ENCODE measurements around the gene PTPMT1.
"Not testable (repeated sequence)": the region's sequence is repeated elsewhere in the genome, so short reads cannot be mapped to it uniquely, and the experiment has no call there.

Gene PTPMT1

GRCh38 chr11:47536915-47537314, 28.5 kb upstream of the PTPMT1 start:
- no peaks in the 10 kb centered on the region for H3K27me3 ChIP-seq (ENCODE audit: insufficient read depth, insufficient read length)
- peaks cover 4% of the 10 kb centered on the region for H3K4me1 ChIP-seq (ENCODE audit: insufficient read depth, insufficient read length)
- H3K4me3 ChIP-seq (ENCODE audit: insufficient read length, low read depth): no peak overlapping the region
- peaks cover 16% of the 10 kb centered on the region for H3K36me3 ChIP-seq (ENCODE audit: insufficient read depth, insufficient read length, low read length)
- no peak for TF ChIP-seq YY1 (IDR thresholded peaks at IDR 0.05; ENCODE audit: insufficient read depth, insufficient read length)
- TF ChIP-seq SUZ12 (IDR thresholded peaks at IDR 0.05; ENCODE audit: extremely low read depth, insufficient read depth, insufficient read length): no peak
- H3K9ac ChIP-seq (ENCODE audit: insufficient read length, low read depth): no peak overlapping the region
- no peaks in the 10 kb centered on the region for H3K9me3 ChIP-seq (ENCODE audit: insufficient read depth, low read length)
- no peak for DNase-seq (ENCODE audit: low read depth, low spot score)

GRCh38 chr11:47538741-47539565, 26.4 kb upstream of the PTPMT1 start:
- Histone ChIP-seq H3K4me3 (ENCODE audit: insufficient read length, low read depth) (no peak overlapping the region), H3K9me3 (ENCODE audit: insufficient read depth, low read length) (no peaks in the 10 kb centered on the region), H3K9ac (ENCODE audit: insufficient read length, low read depth) (no peak overlapping the region), H3K4me1 (ENCODE audit: insufficient read depth, insufficient read length) (peaks cover 4% of the 10 kb centered on the region), H3K27me3 (ENCODE audit: insufficient read depth, insufficient read length) (no peaks in the 10 kb centered on the region), H3K36me3 (ENCODE audit: insufficient read depth, insufficient read length, low read length) (peaks cover 16% of the 10 kb centered on the region)
- TF ChIP-seq YY1 (IDR thresholded peaks at IDR 0.05; ENCODE audit: insufficient read depth, insufficient read length): no peak
- no peak for DNase-seq (ENCODE audit: low read depth, low spot score)

- no peaks in the 10 kb centered on the region for H3K9me3 ChIP-seq (ENCODE audit: insufficient read depth, low read length)
- DNase-seq (ENCODE audit: low read depth, low spot score): no peak
- H3K9ac ChIP-seq (ENCODE audit: insufficient read length, low read depth): no peak overlapping the region
- TF ChIP-seq YY1 (IDR thresholded peaks at IDR 0.05; ENCODE audit: insufficient read depth, insufficient read length) (no peak), ZNF274 (IDR thresholded peaks at IDR 0.05; ENCODE audit: low read depth, low read length) (no peak)
- peaks cover 4% of the 10 kb centered on the region for H3K4me1 ChIP-seq (ENCODE audit: insufficient read depth, insufficient read length)
- no peak overlapping the region for H3K4me3 ChIP-seq (ENCODE audit: insufficient read length, low read depth)
- peaks cover 15% of the 10 kb centered on the region for H3K36me3 ChIP-seq (ENCODE audit: insufficient read depth, insufficient read length, low read length)
- no peaks in the 10 kb centered on the region for H3K27me3 ChIP-seq (ENCODE audit: insufficient read depth, insufficient read length)
Measured at GRCh38 chr11:47539681-47540039, 25.7 kb upstream of the PTPMT1 start.

- no peak for TF ChIP-seq YY1 (IDR thresholded peaks at IDR 0.05; ENCODE audit: insufficient read depth, insufficient read length)
- TF ChIP-seq ZNF274 (IDR thresholded peaks at IDR 0.05; ENCODE audit: low read depth, low read length): no peak
- no peak for TF ChIP-seq SUZ12 (IDR thresholded peaks at IDR 0.05; ENCODE audit: extremely low read depth, insufficient read depth, insufficient read length)
- H3K36me3 ChIP-seq (ENCODE audit: insufficient read depth, insufficient read length, low read length): peaks cover 6% of the 10 kb centered on the region
- no peak for DNase-seq (ENCODE audit: low read depth, low spot score)
- H3K4me1 ChIP-seq (ENCODE audit: insufficient read depth, insufficient read length): peaks cover 4% of the 10 kb centered on the region
- no peak overlapping the region for H3K9ac ChIP-seq (ENCODE audit: insufficient read length, low read depth)
- H3K4me3 ChIP-seq (ENCODE audit: insufficient read length, low read depth): no peak overlapping the region
- no peaks in the 10 kb centered on the region for H3K9me3 ChIP-seq (ENCODE audit: insufficient read depth, low read length)
- H3K27me3 ChIP-seq (ENCODE audit: insufficient read depth, insufficient read length): no peaks in the 10 kb centered on the region
Measured at GRCh38 chr11:47541070-47541469, 24.3 kb upstream of the PTPMT1 start.

- Histone ChIP-seq H3K36me3 (ENCODE audit: insufficient read depth, insufficient read length, low read length) (peaks cover 28% of the 10 kb centered on the region), H3K4me1 (ENCODE audit: insufficient read depth, insufficient read length) (peaks cover 3% of the 10 kb centered on the region), H3K27me3 (ENCODE audit: insufficient read depth, insufficient read length) (no peaks in the 10 kb centered on the region), H3K4me3 (ENCODE audit: insufficient read length, low read depth) (no peak overlapping the region), H3K9me3 (ENCODE audit: insufficient read depth, low read length) (no peaks in the 10 kb centered on the region), H3K9ac (ENCODE audit: insufficient read length, low read depth) (no peak overlapping the region)
- no peak for DNase-seq (ENCODE audit: low read depth, low spot score)
- TF ChIP-seq YY1 (IDR thresholded peaks at IDR 0.05; ENCODE audit: insufficient read depth, insufficient read length) (no peak), ZNF274 (IDR thresholded peaks at IDR 0.05; ENCODE audit: low read depth, low read length) (no peak), SUZ12 (IDR thresholded peaks at IDR 0.05; ENCODE audit: extremely low read depth, insufficient read depth, insufficient read length) (no peak)
Measured at GRCh38 chr11:47545298-47545697, 20.1 kb upstream of the PTPMT1 start.

GRCh38 chr11:47546274-47546673, 19.1 kb upstream of the PTPMT1 start:
- not testable (repeated sequence) for H3K27me3 ChIP-seq (ENCODE audit: insufficient read depth, insufficient read length); H3K9me3 ChIP-seq (ENCODE audit: insufficient read depth, low read length); DNase-seq (ENCODE audit: low read depth, low spot score); H3K4me1 ChIP-seq (ENCODE audit: insufficient read depth, insufficient read length); H3K4me3 ChIP-seq (ENCODE audit: insufficient read length, low read depth); H3K9ac ChIP-seq (ENCODE audit: insufficient read length, low read depth)
- H3K36me3 ChIP-seq (ENCODE audit: insufficient read depth, insufficient read length, low read length): peaks cover 38% of the 10 kb centered on the region

- H3K4me3 ChIP-seq (ENCODE audit: insufficient read length, low read depth): no peak overlapping the region
- DNase-seq (ENCODE audit: low read depth, low spot score): no peak
Measured at GRCh38 chr11:47550288-47551047, 14.9 kb upstream of the PTPMT1 start.

More at GRCh38 chr11:47550288-47551047, 14.9 kb upstream of the PTPMT1 start:
- TF ChIP-seq ZNF274 (IDR thresholded peaks at IDR 0.05; ENCODE audit: low read depth, low read length) (no peak), YY1 (IDR thresholded peaks at IDR 0.05; ENCODE audit: insufficient read depth, insufficient read length) (no peak), SUZ12 (IDR thresholded peaks at IDR 0.05; ENCODE audit: extremely low read depth, insufficient read depth, insufficient read length) (no peak)
- Histone ChIP-seq H3K9ac (ENCODE audit: insufficient read length, low read depth) (no peak overlapping the region), H3K4me1 (ENCODE audit: insufficient read depth, insufficient read length) (peaks cover 2% of the 10 kb centered on the region), H3K36me3 (ENCODE audit: insufficient read depth, insufficient read length, low read length) (peaks cover 42% of the 10 kb centered on the region), H3K9me3 (ENCODE audit: insufficient read depth, low read length) (no peaks in the 10 kb centered on the region), H3K27me3 (ENCODE audit: insufficient read depth, insufficient read length) (no peaks in the 10 kb centered on the region)
